ENCODE measurements around the gene SPAG5.

GRCh38 chr17:28552176-28552999 lies 46.4 kb downstream of the SPAG5 start, which contains the start of gene UNC119:
- no peak for TF ChIP-seq CTCF (IDR thresholded peaks at IDR 0.05)
- TF ChIP-seq ZFX (IDR thresholded peaks at IDR 0.05; ENCODE audit: borderline replicate concordance) = no peak
